HepG2 (cell line): ENCODE measurements around the gene MRPS11. TPM values are rescaled to one million over a fixed set of nuclear protein-coding genes. Genes with fewer than 3 reads are reported as not detected.

Experiments
- ATAC-seq: fragments of 200-7000 bp; cut with Tn5 transposase; 3 replicates; pipeline ENCODE4 v1.9.1; 2020; ENCODE audit warnings: mild to moderate bottlenecking, moderate library complexity
- BruUV-seq: library from RNA; stranded (reverse); fragments of 400-500 nt; replicated peaks from 2 replicates; lab custom pipeline; 2021; lab: Mats Ljungman, UMichigan
- CTCF ChIA-PET: fragments of 300-600 bp; formaldehyde crosslinking; extraction: SDS; loops from one replicate; lab custom pipeline; 2021; ENCODE audit warnings: low total read pairs, inconsistent platforms, low intra/inter-chr PET ratio; lab: Yijun Ruan, JAX
- POLR2A ChIA-PET: fragments of 350-600 bp; sonication (Branson Sonifier 250); formaldehyde crosslinking; loops from one replicate; lab custom pipeline; 2020; ENCODE audit warnings: antibody characterized with exemption, inconsistent platforms; lab: Yijun Ruan, JAX
- DNase-seq: peaks from one replicate; pipeline ENCODE4 v3.0.0-alpha.2; 2015; ENCODE audit warnings: low spot score
- FAIRE-seq: peaks from 3 replicates; lab custom pipeline; 2011; peaks lifted over from hg19 to GRCh38; lab: Jason Lieb, UNC
- H2AFZ ChIP-seq: one replicate; pipeline ENCODE4 v1.6.1; 2011; ENCODE audit warnings: low read length, inconsistent platforms
- H3K27ac ChIP-seq: fragments of 300-600 bp; 3 replicates; pipeline ENCODE4 v1.8.0; 2011; ENCODE audit warnings: mixed run types, mild to moderate bottlenecking, mixed read lengths, low read length, inconsistent platforms; ENCODE audit not compliant: insufficient read depth; ENCODE audit errors: extremely low read length
- H3K27me3 ChIP-seq, 2 experiments: fragments of 200-600 bp in 1 of 2; 2 replicates in 1 of 2; 3 replicates in 1 of 2; pipeline versions ENCODE4 v1.6.0 to v1.8.0; 2011; ENCODE audit warnings: low read length in 2 of 2, mild to moderate bottlenecking in 2 of 2, moderate library complexity in 2 of 2, inconsistent platforms in 1 of 2; ENCODE audit not compliant: insufficient read depth in 2 of 2, control insufficient read depth in 1 of 2
- H3K36me3 ChIP-seq, 2 experiments: fragments of 200-600 bp in 1 of 2; replicated peaks in 1 of 2; 2 replicates in 1 of 2; 3 replicates in 1 of 2; pipeline versions ENCODE4 v1.5.1 to v1.8.0; 2011; ENCODE audit warnings: low read length in 2 of 2, inconsistent platforms in 1 of 2; ENCODE audit not compliant: insufficient read depth in 2 of 2, control insufficient read depth in 1 of 2
- H3K4me1 ChIP-seq: 2 replicates; pipeline ENCODE4 v1.5.1; 2012; ENCODE audit warnings: low read length, inconsistent platforms; ENCODE audit not compliant: insufficient read depth
- H3K4me2 ChIP-seq: 2 replicates; pipeline ENCODE4 v1.6.0; 2011; ENCODE audit warnings: low read depth, low read length, inconsistent platforms
- H3K4me3 ChIP-seq, 3 experiments: fragments of 200-600 bp in 1 of 3; sonication (generic), shearing (Covaris generic) in 1 of 3; replicated peaks in 1 of 3; 2 replicates each; pipeline ENCODE4 v1.5.1; 2011 to 2016; ENCODE audit warnings: low read length in 3 of 3, inconsistent platforms in 2 of 3, low read depth in 2 of 3, mild to moderate bottlenecking in 2 of 3, control low read depth in 1 of 3, mixed read lengths in 1 of 3; ENCODE audit not compliant: insufficient read depth in 1 of 3
- H3K79me2 ChIP-seq: one replicate; pipeline ENCODE4 v1.6.1; 2011; ENCODE audit warnings: low read length, inconsistent platforms; ENCODE audit not compliant: insufficient read depth
- H3K9ac ChIP-seq: 2 replicates; pipeline ENCODE4 v1.6.0; 2011; ENCODE audit warnings: mild to moderate bottlenecking, low read depth, low read length, inconsistent platforms; ENCODE audit not compliant: insufficient read depth
- H3K9me3 ChIP-seq: 2 replicates; pipeline ENCODE4 v1.5.1; 2012; ENCODE audit warnings: mild to moderate bottlenecking, low read length
- H4K20me1 ChIP-seq: 2 replicates; pipeline ENCODE4 v1.6.0; 2011; ENCODE audit warnings: inconsistent platforms, mild to moderate bottlenecking, low read length, moderate library complexity; ENCODE audit not compliant: insufficient read depth
- HDAC2 ChIP-seq: sonication (generic); formaldehyde crosslinking; IDR thresholded peaks from 2 replicates; pipeline ENCODE4 v1.4.0; 2020; ENCODE audit warnings: missing genetic modification reagents
- RCOR2 ChIP-seq: IDR thresholded peaks from 2 replicates; pipeline ENCODE4 v1.6.1; 2016; ENCODE audit warnings: missing biosample characterization, missing genetic modification reagents
- SRSF4 ChIP-seq: fragments of 200-400 bp; formaldehyde crosslinking; IDR thresholded peaks from one replicate; pipeline ENCODE4 v1.6.1; 2018; ENCODE audit warnings: mild to moderate bottlenecking, low read depth, low read length, moderate library complexity; ENCODE audit not compliant: poor library complexity, severe bottlenecking
- TRIM22 ChIP-seq: fragments of 450-650 bp; IDR thresholded peaks from 2 replicates; pipeline ENCODE4 v1.6.1; 2017
- ZBTB4 ChIP-seq: sonication (generic); formaldehyde crosslinking; IDR thresholded peaks from 2 replicates; pipeline ENCODE4 v1.4.0; 2020; ENCODE audit warnings: missing genetic modification reagents, mild to moderate bottlenecking, borderline replicate concordance
- ZNF501 ChIP-seq: sonication (generic); formaldehyde crosslinking; IDR thresholded peaks from 2 replicates; pipeline ENCODE4 v1.5.1; 2020; ENCODE audit warnings: mild to moderate bottlenecking, moderate library complexity, missing genetic modification reagents
- ZNF670 ChIP-seq: sonication (generic); formaldehyde crosslinking; IDR thresholded peaks from 2 replicates; pipeline ENCODE4 v1.8.0; 2022; ENCODE audit warnings: mild to moderate bottlenecking, missing genetic modification reagents, borderline replicate concordance
- WGBS: methylation state at CpG from one replicate; pipeline ENCODE4 v1.1.6; 2017; ENCODE audit warnings: low lambda C conversion rate; 5-methylcytosine and 5-hydroxymethylcytosine counted together
- in situ Hi-C: cut with HindIII; loops from 2 replicates; pipeline ENCODE4 v1.10.0; 2017; ENCODE audit warnings: low pct_unique_long_range_greater_than_20kb; ENCODE audit not compliant: extremely low pct_ligation_motif_present
- intact Hi-C: fragments of 100-400 bp; cut with micrococcal nuclease; formaldehyde crosslinking; loops from one replicate; pipeline ENCODE4 v1.10.0; 2022; ENCODE audit not compliant: unreplicated experiment
- polyA plus RNA-seq, 8 experiments: library from polyadenylated mRNA; depleted of rRNA in 3 of 8; stranded (reverse) in 7 of 8; unstranded in 1 of 8; fragments of >200 nt; fragmentation: Illumina TruSeq in 4 of 8; extraction: Trizol in 4 of 8; gene quantifications; 2 replicates each; pipeline versions ENCODE4 v1.2.1 to v1.2.3, GENCODE V29; 2011 to 2016; ENCODE audit warnings: low read depth in 4 of 8, missing spikeins in 1 of 8, mixed read lengths in 1 of 8; ENCODE audit not compliant: insufficient read depth in 1 of 8
- total RNA-seq, 5 experiments: library from RNA; depleted of rRNA; stranded (reverse); fragments of >200 nt; fragmentation: Illumina TruSeq; extraction: Trizol; gene quantifications; 2 replicates each; pipeline ENCODE4 v1.2.3, GENCODE V29; 2016; ENCODE audit warnings: low read depth in 1 of 5
- TF ChIP-seq, protein P1 (sequence below): sonication (generic); formaldehyde crosslinking; IDR thresholded peaks from 2 replicates; pipeline ENCODE4 v1.8.0; 2022; ENCODE audit warnings: missing genetic modification reagents, mild to moderate bottlenecking, borderline replicate concordance
- TF ChIP-seq, protein P2 (sequence below): sonication (generic); formaldehyde crosslinking; IDR thresholded peaks from 2 replicates; pipeline ENCODE4 v1.4.0; 2020; ENCODE audit warnings: mild to moderate bottlenecking, missing genetic modification reagents

Gene MRPS11
- total and polyA plus RNA-seq, 2 of the 13 experiments (the other 11 are each of a cell fraction or from before 2014, with no cell fraction given), result 50.1 to 72.7 TPM

GRCh38 chr15:88493844-88494243, 26.3 kb downstream of the MRPS11 start:
- CTCF ChIA-PET, result no interaction called here
- no peak overlapping the region for H2AFZ ChIP-seq
- H3K9me3 ChIP-seq, result no peaks in the 10 kb centered on the region
- ATAC-seq, result no peak
- TF ChIP-seq, protein P1, sequence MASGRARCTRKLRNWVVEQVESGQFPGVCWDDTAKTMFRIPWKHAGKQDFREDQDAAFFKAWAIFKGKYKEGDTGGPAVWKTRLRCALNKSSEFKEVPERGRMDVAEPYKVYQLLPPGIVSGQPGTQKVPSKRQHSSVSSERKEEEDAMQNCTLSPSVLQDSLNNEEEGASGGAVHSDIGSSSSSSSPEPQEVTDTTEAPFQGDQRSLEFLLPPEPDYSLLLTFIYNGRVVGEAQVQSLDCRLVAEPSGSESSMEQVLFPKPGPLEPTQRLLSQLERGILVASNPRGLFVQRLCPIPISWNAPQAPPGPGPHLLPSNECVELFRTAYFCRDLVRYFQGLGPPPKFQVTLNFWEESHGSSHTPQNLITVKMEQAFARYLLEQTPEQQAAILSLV (CRISPR knock-in tag), result no peak
- TF ChIP-seq RCOR2 (CRISPR knock-in tag), result no peak
- no peak for TF ChIP-seq SRSF4
- TF ChIP-seq ZNF670, result no peak
- TF ChIP-seq ZNF501 (CRISPR knock-in tag), result no peak
- no peak for TF ChIP-seq ZBTB4 (CRISPR knock-in tag)
- TF ChIP-seq HDAC2 (CRISPR knock-in tag), result no peak
- no peak for TF ChIP-seq TRIM22
- TF ChIP-seq, protein P2, sequence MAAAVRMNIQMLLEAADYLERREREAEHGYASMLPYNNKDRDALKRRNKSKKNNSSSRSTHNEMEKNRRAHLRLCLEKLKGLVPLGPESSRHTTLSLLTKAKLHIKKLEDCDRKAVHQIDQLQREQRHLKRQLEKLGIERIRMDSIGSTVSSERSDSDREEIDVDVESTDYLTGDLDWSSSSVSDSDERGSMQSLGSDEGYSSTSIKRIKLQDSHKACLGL (CRISPR knock-in tag), result no peak
- no peak overlapping the region for H3K4me2 ChIP-seq
- POLR2A ChIA-PET, result interaction anchor here (0.7 kb wide), 1 partner anchor 46 kb away, joined by 3 read pairs; no protein-coding TSS in a partner anchor
- DNase-seq, result no peak
- no peak for FAIRE-seq
- WGBS, result 87% methylated on average over 6 of the region's 10 CpGs
- no peaks in the 10 kb centered on the region for H3K27me3 ChIP-seq
- no peak overlapping the region for H3K4me3 ChIP-seq
- no peaks in the 10 kb centered on the region for H3K36me3 ChIP-seq
- no peaks in the 10 kb centered on the region for H4K20me1 ChIP-seq
- no peak overlapping the region for H3K9ac ChIP-seq
- BruUV-seq, result no TSS peak
- intact Hi-C loops, result no loop called here
- peaks cover 12% of the 10 kb centered on the region for H3K4me1 ChIP-seq
- no peak overlapping the region for H3K27ac ChIP-seq
- no peaks in the 10 kb centered on the region for H3K79me2 ChIP-seq
- in situ Hi-C loops, result no loop called here
